Natural killer cell (primary cell): ENCODE results near the gene CCDC102B. TPM values are rescaled to one million over a fixed set of nuclear protein-coding genes. Genes with fewer than 3 reads are reported as not detected.

Experiments used
- ATAC-seq, 3 donors: fragments of 150-1000 bp in 2 of 3; fragments of 200-7000 bp in 1 of 3; cut with Tn5 transposase; 1 replicate in 1 of 3; 2 replicates in 2 of 3; pipeline ENCODE4 v1.10.0; 2021; ENCODE audit warnings: mild to moderate bottlenecking in 2 of 3, moderate library complexity in 2 of 3
- DNase-seq, 2 donors: peaks; one replicate each; pipeline versions ENCODE4 v3.0.0 to v3.0.0-alpha.2; 2013 to 2021; ENCODE audit warnings: mixed read lengths in 1 of 2
- H3K27ac ChIP-seq: one replicate; pipeline ENCODE4 v1.5.1; 2013; ENCODE audit warnings: mild to moderate bottlenecking, low read length
- H3K27me3 ChIP-seq: one replicate; pipeline ENCODE4 v1.6.1; 2013; ENCODE audit warnings: low read length; ENCODE audit not compliant: control insufficient read depth, insufficient read depth
- H3K36me3 ChIP-seq: one replicate; pipeline ENCODE4 v1.6.1; 2013; ENCODE audit warnings: low read length; ENCODE audit not compliant: control insufficient read depth, insufficient read depth
- H3K4me1 ChIP-seq: one replicate; pipeline ENCODE4 v1.6.1; 2013; ENCODE audit warnings: low read length; ENCODE audit not compliant: control insufficient read depth, insufficient read depth
- H3K4me3 ChIP-seq: one replicate; pipeline ENCODE4 v1.5.1; 2013; ENCODE audit warnings: low read length
- H3K9me3 ChIP-seq: one replicate; pipeline ENCODE4 v1.6.1; 2013; ENCODE audit warnings: low read length; ENCODE audit not compliant: control insufficient read depth, insufficient read depth
- H3K27ac Mint-ChIP-seq, 2 donors: one replicate each; pipeline ENCODE4 v1.8.0; 2022; ENCODE audit warnings: mild to moderate bottlenecking in 2 of 2, mixed read lengths in 2 of 2, moderate library complexity in 1 of 2
- H3K27me3 Mint-ChIP-seq, 2 donors: one replicate each; pipeline ENCODE4 v1.8.0; 2022; ENCODE audit warnings: low read depth in 2 of 2, mixed read lengths in 2 of 2
- H3K36me3 Mint-ChIP-seq: one replicate; pipeline ENCODE4 v1.8.0; 2022; ENCODE audit warnings: mixed read lengths
- H3K4me1 Mint-ChIP-seq, 2 donors: one replicate each; pipeline ENCODE4 v1.8.0; 2022; ENCODE audit warnings: mixed read lengths in 2 of 2
- H3K4me3 Mint-ChIP-seq: one replicate; pipeline ENCODE4 v1.8.0; 2022; ENCODE audit warnings: mild to moderate bottlenecking, moderate library complexity, mixed read lengths
- H3K9me3 Mint-ChIP-seq, 2 donors: one replicate each; pipeline ENCODE4 v1.8.0; 2022; ENCODE audit warnings: mixed read lengths in 2 of 2
- WGBS: methylation state at CpG from one replicate; pipeline ENCODE4 v1.1.7; 2013; ENCODE audit warnings: missing lambda C conversion rate; ENCODE audit not compliant: insufficient coverage; 5-methylcytosine and 5-hydroxymethylcytosine counted together
- intact Hi-C: fragments of 100-400 bp; cut with micrococcal nuclease; formaldehyde crosslinking; loops from one replicate; pipeline ENCODE4 v1.14.2; 2022
- total RNA-seq, 4 donors: library from RNA; stranded (reverse); fragments of 120-200 nt in 1 of 4; gene quantifications; one replicate each; pipeline versions ENCODE4 v1.2.3 to v1.2.4, GENCODE V29; 2013 to 2022
- TF ChIP-seq, protein P1 (sequence below): fragments of 200-600 bp; IDR thresholded peaks from one replicate; pipeline ENCODE4 v1.8.0; 2022; ENCODE audit warnings: antibody characterized with exemption

The CCDC102B gene
- total RNA-seq, 3 donors from 2014 or later (not counting 1 experiment from before 2014, with no cell fraction given): 6.9 to 9.9 (median 8.9) TPM

DNA sequence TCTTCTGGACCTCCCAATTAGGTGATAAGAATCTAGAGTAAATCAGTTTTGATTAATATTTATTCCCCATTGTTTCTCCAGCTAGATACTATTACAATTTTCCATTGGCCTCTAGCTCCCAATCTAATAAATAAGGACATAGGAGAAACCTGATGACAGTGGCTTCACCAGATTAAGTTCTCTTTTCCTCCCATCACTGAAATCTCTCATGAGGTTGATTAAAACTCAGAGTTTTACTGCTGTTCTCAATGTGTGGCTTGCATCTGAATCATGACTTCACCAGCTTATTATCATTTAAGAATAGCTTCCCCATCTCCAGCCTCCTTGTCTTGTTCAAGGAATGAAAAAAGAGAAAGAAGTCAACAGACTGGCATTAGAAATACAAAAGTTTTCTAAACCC is 3.9 kb upstream of the CCDC102B start:
- no peak overlapping the region for H3K4me3 Mint-ChIP-seq
- no peaks in the 10 kb centered on the region for H3K27me3 ChIP-seq
- no peaks in the 10 kb centered on the region for H3K9me3 ChIP-seq
- H3K4me3 ChIP-seq: no peak overlapping the region
- TF ChIP-seq, protein P1, sequence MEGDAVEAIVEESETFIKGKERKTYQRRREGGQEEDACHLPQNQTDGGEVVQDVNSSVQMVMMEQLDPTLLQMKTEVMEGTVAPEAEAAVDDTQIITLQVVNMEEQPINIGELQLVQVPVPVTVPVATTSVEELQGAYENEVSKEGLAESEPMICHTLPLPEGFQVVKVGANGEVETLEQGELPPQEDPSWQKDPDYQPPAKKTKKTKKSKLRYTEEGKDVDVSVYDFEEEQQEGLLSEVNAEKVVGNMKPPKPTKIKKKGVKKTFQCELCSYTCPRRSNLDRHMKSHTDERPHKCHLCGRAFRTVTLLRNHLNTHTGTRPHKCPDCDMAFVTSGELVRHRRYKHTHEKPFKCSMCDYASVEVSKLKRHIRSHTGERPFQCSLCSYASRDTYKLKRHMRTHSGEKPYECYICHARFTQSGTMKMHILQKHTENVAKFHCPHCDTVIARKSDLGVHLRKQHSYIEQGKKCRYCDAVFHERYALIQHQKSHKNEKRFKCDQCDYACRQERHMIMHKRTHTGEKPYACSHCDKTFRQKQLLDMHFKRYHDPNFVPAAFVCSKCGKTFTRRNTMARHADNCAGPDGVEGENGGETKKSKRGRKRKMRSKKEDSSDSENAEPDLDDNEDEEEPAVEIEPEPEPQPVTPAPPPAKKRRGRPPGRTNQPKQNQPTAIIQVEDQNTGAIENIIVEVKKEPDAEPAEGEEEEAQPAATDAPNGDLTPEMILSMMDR: no peak
- no peaks in the 10 kb centered on the region for H3K36me3 ChIP-seq
- no peak for ATAC-seq
- H3K27ac ChIP-seq: no peak overlapping the region
- no peaks in the 10 kb centered on the region for H3K4me1 ChIP-seq
- H3K9me3 Mint-ChIP-seq: peaks cover 0 to 2% of the 10 kb centered on the region in 2 donors
- no peaks in the 10 kb centered on the region for H3K4me1 Mint-ChIP-seq
- H3K27me3 Mint-ChIP-seq: no peaks in the 10 kb centered on the region
- no peaks in the 10 kb centered on the region for H3K36me3 Mint-ChIP-seq
- no peak overlapping the region for H3K27ac Mint-ChIP-seq
- no peak for DNase-seq
- intact Hi-C loops: no loop called here

DNA sequence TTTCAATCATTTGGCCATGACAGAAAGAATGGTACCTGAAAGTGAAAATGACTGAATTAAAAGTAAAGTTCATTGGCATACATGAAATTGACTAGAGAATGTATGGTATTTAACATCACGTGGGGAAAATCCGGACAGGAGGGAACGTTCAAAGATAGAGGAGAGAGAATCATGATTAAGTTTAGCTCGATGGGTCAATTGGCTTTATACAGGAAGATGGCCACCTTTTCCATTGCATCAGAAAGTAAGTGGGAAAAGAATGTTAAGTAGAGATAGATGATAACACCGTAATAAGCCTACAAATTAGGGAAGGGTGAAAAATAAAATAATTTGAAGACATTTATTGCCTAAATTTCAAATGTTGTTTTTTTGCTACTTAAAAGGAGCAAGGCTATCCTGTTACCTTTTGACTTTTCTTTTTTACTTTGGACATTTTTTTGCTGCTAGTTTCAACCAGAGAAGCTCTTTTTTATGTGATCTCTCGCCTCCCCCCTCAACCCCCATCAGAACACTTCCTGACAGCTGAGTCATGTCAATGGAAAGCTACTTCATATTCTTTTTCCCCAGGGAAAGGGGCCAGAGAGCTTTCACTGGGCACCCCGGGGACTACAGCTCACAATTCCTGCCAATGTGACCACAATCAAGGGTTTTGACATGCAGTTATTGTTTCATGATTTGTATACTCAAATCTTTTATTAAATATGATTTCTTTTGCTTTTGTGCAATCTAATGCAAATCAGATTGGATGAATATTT is 767 bp upstream of the CCDC102B start:
- TF ChIP-seq, protein P1: no peak

DNA sequence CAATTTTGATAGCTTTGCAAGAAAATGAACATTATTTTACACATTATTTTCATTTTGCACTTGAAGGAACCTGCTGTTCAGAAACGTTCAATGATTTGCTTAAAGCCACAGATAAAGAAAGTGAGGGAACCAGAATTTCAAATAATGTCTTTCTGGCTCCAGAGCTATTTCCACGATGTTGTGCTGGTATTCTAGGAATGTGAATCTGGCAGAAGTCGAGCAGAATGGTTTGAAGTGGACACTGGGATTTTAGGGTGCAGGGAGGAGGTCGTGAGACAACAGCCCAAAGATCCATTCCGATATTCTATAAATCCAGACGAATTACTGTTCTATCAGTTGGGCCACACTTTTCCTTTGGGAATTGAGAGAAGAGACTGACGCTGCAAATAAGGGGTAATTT is 2.2 kb downstream of the CCDC102B start:
- Mint-ChIP-seq H3K4me3 (no peak overlapping the region), H3K9me3 (peaks cover under 1 to 6% of the 10 kb centered on the region in 2 donors), H3K27me3 (no peaks in the 10 kb centered on the region), H3K4me1 (no peaks in the 10 kb centered on the region), H3K36me3 (no peaks in the 10 kb centered on the region), H3K27ac (no peak overlapping the region)
- no peak overlapping the region for H3K4me3 ChIP-seq
- intact Hi-C loops: no loop called here
- H3K27me3 ChIP-seq: no peaks in the 10 kb centered on the region
- no peaks in the 10 kb centered on the region for H3K4me1 ChIP-seq
- ATAC-seq (no peak), DNase-seq (no peak)
- no peaks in the 10 kb centered on the region for H3K36me3 ChIP-seq
- H3K9me3 ChIP-seq: no peaks in the 10 kb centered on the region
- H3K27ac ChIP-seq: no peak overlapping the region
- TF ChIP-seq, protein P1: no peak
- WGBS: 79% methylated on average over 6 of the region's 7 CpGs

More for the DNA sequence above, 767 bp upstream of the CCDC102B start:
- Histone ChIP-seq H3K4me1 (no peaks in the 10 kb centered on the region), H3K4me3 (no peak overlapping the region), H3K36me3 (no peaks in the 10 kb centered on the region), H3K27ac (no peak overlapping the region), H3K9me3 (no peaks in the 10 kb centered on the region), H3K27me3 (no peaks in the 10 kb centered on the region)
- WGBS: 69% methylated on average over 7 of the region's 7 CpGs
- Mint-ChIP-seq H3K27me3 (no peaks in the 10 kb centered on the region), H3K4me1 (no peaks in the 10 kb centered on the region), H3K36me3 (no peaks in the 10 kb centered on the region), H3K9me3 (no peaks in the 10 kb centered on the region), H3K4me3 (no peak overlapping the region), H3K27ac (no peak overlapping the region)
- DNase-seq (no peak), ATAC-seq (no peak)
- intact Hi-C loops: no loop called here

DNA sequence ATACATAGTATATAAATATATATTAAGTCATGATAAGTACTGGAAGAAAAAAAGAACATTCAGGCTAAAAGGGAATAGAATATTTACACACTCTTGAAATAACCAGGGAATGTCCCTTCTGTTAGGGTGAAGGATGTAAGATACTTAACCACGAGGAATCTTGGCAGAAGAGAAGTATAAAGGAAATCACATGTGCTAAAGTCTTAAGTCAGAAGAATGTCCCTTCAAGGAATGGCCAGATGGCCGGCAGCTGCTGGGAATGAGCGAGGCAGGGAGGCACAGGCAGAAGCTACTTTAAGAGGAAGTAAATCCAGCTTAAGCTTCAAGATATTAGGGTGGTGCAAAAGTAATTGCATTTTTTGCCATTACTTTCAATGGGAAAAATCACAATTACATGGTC is 5.5 kb downstream of the CCDC102B start:
- no peak overlapping the region for H3K27ac Mint-ChIP-seq
- no peak overlapping the region for H3K27ac ChIP-seq
- TF ChIP-seq, protein P1: no peak
- no peaks in the 10 kb centered on the region for H3K36me3 Mint-ChIP-seq
- no peak for DNase-seq
- no peaks in the 10 kb centered on the region for H3K27me3 Mint-ChIP-seq
- H3K36me3 ChIP-seq: no peaks in the 10 kb centered on the region
- intact Hi-C loops: no loop called here
- no peaks in the 10 kb centered on the region for H3K9me3 ChIP-seq
- H3K9me3 Mint-ChIP-seq: peaks cover 3 to 9% of the 10 kb centered on the region in 2 donors
- 85% methylated on average over 3 of the region's 3 CpGs for WGBS
- H3K4me3 ChIP-seq: no peak overlapping the region
- no peak overlapping the region for H3K4me3 Mint-ChIP-seq
- H3K4me1 ChIP-seq: no peaks in the 10 kb centered on the region
- H3K27me3 ChIP-seq: no peaks in the 10 kb centered on the region
- no peak for ATAC-seq
- H3K4me1 Mint-ChIP-seq: no peaks in the 10 kb centered on the region
